H1 (cell line): Measurements from ENCODE around the gene DBF4B. TPM values are rescaled to one million over a fixed set of nuclear protein-coding genes. Genes with fewer than 3 reads are reported as not detected.
"Not testable (repeated sequence)": the region's sequence is repeated elsewhere in the genome, so short reads cannot be mapped to it uniquely, and the experiment has no call there.

Experiments
- CTCF ChIA-PET: fragments of 300-600 bp; sonication (Branson Sonifier 250); formaldehyde crosslinking; loops from one replicate; lab custom pipeline; 2021; ENCODE audit not compliant: partially characterized antibody; lab: Charles Lee
- POLR2A ChIA-PET: fragments of 300-600 bp; sonication (Branson Sonifier 250); formaldehyde crosslinking; loops from one replicate; lab custom pipeline; 2021; ENCODE audit warnings: inconsistent platforms; ENCODE audit not compliant: partially characterized antibody; lab: Charles Lee
- DNase-seq, 2 experiments: peaks; one replicate each; pipeline versions ENCODE4 v3.0.0 to v3.0.0-alpha.2; 2010 to 2022; ENCODE audit warnings: low spot score in 2 of 2, low read depth in 1 of 2, mixed read lengths in 1 of 2
- FAIRE-seq: peaks from 2 replicates; lab custom pipeline; 2011; peaks lifted over from hg19 to GRCh38; lab: Jason Lieb, UNC
- H2AFZ ChIP-seq: 2 replicates; pipeline ENCODE4 v1.8.1; 2012; ENCODE audit warnings: low read length, inconsistent platforms
- H2AK5ac ChIP-seq: 2 replicates; pipeline ENCODE4 v1.6.1; 2013; ENCODE audit warnings: low read depth, low read length
- H2BK120ac ChIP-seq: replicated peaks from 2 replicates; pipeline ENCODE3; 2013; ENCODE audit warnings: low read depth, low read length, inconsistent platforms
- H2BK12ac ChIP-seq: 2 replicates; pipeline ENCODE4 v1.6.1; 2013; ENCODE audit warnings: low read depth, low read length
- H2BK15ac ChIP-seq: 2 replicates; pipeline ENCODE4 v1.6.1; 2013; ENCODE audit warnings: low read length
- H2BK20ac ChIP-seq: 2 replicates; pipeline ENCODE4 v1.6.1; 2013; ENCODE audit warnings: low read length
- H2BK5ac ChIP-seq: 2 replicates; pipeline ENCODE4 v1.6.1; 2013; ENCODE audit warnings: low read depth, low read length
- H3K14ac ChIP-seq: 2 replicates; pipeline ENCODE4 v1.6.1; 2013; ENCODE audit warnings: inconsistent platforms; ENCODE audit not compliant: insufficient read length
- H3K18ac ChIP-seq: 2 replicates; pipeline ENCODE4 v1.6.1; 2013; ENCODE audit warnings: low read length; ENCODE audit errors: extremely low read depth
- H3K23ac ChIP-seq: 2 replicates; pipeline ENCODE4 v1.6.1; 2013; ENCODE audit warnings: inconsistent platforms; ENCODE audit not compliant: insufficient read length
- H3K23me2 ChIP-seq: 2 replicates; pipeline ENCODE4 v1.6.1; 2013; ENCODE audit warnings: low read depth, low read length
- H3K27ac ChIP-seq: 2 replicates; pipeline ENCODE4 v1.6.1; 2011; ENCODE audit warnings: low read depth, low read length, inconsistent platforms
- H3K27me3 ChIP-seq, 4 experiments: replicated peaks in 1 of 4; 1 replicate in 1 of 4; 2 replicates in 3 of 4; pipeline versions ENCODE4 v1.6.1 to v1.8.1; 2011 to 2013; ENCODE audit warnings: low read length in 3 of 4, mild to moderate bottlenecking in 3 of 4, inconsistent platforms in 2 of 4, mixed read lengths in 2 of 4, moderate library complexity in 1 of 4; ENCODE audit not compliant: control insufficient read depth in 3 of 4, insufficient read depth in 3 of 4; ENCODE audit errors: extremely low read depth in 1 of 4
- H3K36me3 ChIP-seq, 4 experiments: 2 replicates each; pipeline versions ENCODE4 v1.6.1 to v1.8.1; 2011 to 2013; ENCODE audit warnings: mild to moderate bottlenecking in 4 of 4, low read length in 3 of 4, moderate library complexity in 2 of 4, control low read depth in 1 of 4, inconsistent platforms in 1 of 4; ENCODE audit not compliant: insufficient read depth in 4 of 4, control insufficient read depth in 2 of 4
- H3K4ac ChIP-seq: replicated peaks from 2 replicates; pipeline ENCODE3; 2013; ENCODE audit warnings: low read length, low read depth, mixed read lengths, inconsistent platforms; ENCODE audit not compliant: insufficient read length
- H3K4me1 ChIP-seq, 4 experiments: replicated peaks in 1 of 4; 1 replicate in 1 of 4; 2 replicates in 3 of 4; pipeline versions ENCODE4 v1.6.1 to v1.8.1; 2011 to 2013; ENCODE audit warnings: low read length in 3 of 4, inconsistent platforms in 2 of 4, mixed read lengths in 1 of 4; ENCODE audit not compliant: insufficient read depth in 4 of 4, control insufficient read depth in 3 of 4
- H3K4me2 ChIP-seq, 2 experiments: 2 replicates each; pipeline versions ENCODE4 v1.6.1 to v1.8.1; 2011 to 2013; ENCODE audit warnings: low read depth in 2 of 2, low read length in 2 of 2, control low read depth in 1 of 2, inconsistent platforms in 1 of 2, mild to moderate bottlenecking in 1 of 2; ENCODE audit not compliant: insufficient read depth in 1 of 2
- H3K4me3 ChIP-seq, 4 experiments: fragments of 200-600, 300-600 bp in 1 of 4; sonication (generic), shearing (Covaris generic), sonication (Bioruptor Twin) in 1 of 4; 2 replicates each; pipeline versions ENCODE4 v1.5.1 to v1.8.1; 2011 to 2016; ENCODE audit warnings: low read length in 4 of 4, low read depth in 3 of 4, control low read depth in 2 of 4, inconsistent platforms in 2 of 4, mild to moderate bottlenecking in 2 of 4, mixed read lengths in 1 of 4, moderate library complexity in 1 of 4; ENCODE audit not compliant: insufficient read depth in 2 of 4; ENCODE audit errors: extremely low read depth in 1 of 4
- H3K56ac ChIP-seq: replicated peaks from 2 replicates; pipeline ENCODE3; 2013; ENCODE audit warnings: low read depth, mild to moderate bottlenecking, mixed read lengths, low read length, inconsistent platforms; ENCODE audit not compliant: insufficient read length
- H3K79me1 ChIP-seq: 2 replicates; pipeline ENCODE4 v1.6.1; 2013; ENCODE audit warnings: low read depth, low read length, control low read depth
- H3K79me2 ChIP-seq, 2 experiments: 2 replicates each; pipeline versions ENCODE4 v1.6.1 to v1.8.1; 2012 to 2013; ENCODE audit warnings: low read length in 2 of 2, mild to moderate bottlenecking in 2 of 2, inconsistent platforms in 1 of 2; ENCODE audit not compliant: insufficient read depth in 2 of 2, control insufficient read depth in 1 of 2
- H3K9ac ChIP-seq, 4 experiments: replicated peaks in 1 of 4; 1 replicate in 1 of 4; 2 replicates in 3 of 4; pipeline versions ENCODE4 v1.6.1 to v1.8.1; 2011 to 2013; ENCODE audit warnings: low read depth in 3 of 4, low read length in 3 of 4, control low read depth in 2 of 4, mild to moderate bottlenecking in 2 of 4, moderate library complexity in 2 of 4, inconsistent platforms in 1 of 4; ENCODE audit errors: extremely low read depth in 1 of 4
- H3K9me3 ChIP-seq, 2 experiments: 2 replicates each; pipeline versions ENCODE4 v1.6.1 to v1.8.1; 2012 to 2013; ENCODE audit warnings: mild to moderate bottlenecking in 2 of 2, moderate library complexity in 2 of 2, control low read depth in 1 of 2, inconsistent platforms in 1 of 2, low read depth in 1 of 2, low read length in 1 of 2, mixed read lengths in 1 of 2; ENCODE audit not compliant: insufficient read depth in 2 of 2
- H4K20me1 ChIP-seq, 2 experiments: replicated peaks in 1 of 2; 2 replicates each; pipeline versions ENCODE3 to v1.8.1; 2011 to 2013; ENCODE audit warnings: inconsistent platforms in 2 of 2, low read length in 2 of 2, mild to moderate bottlenecking in 1 of 2; ENCODE audit not compliant: insufficient read depth in 2 of 2, control insufficient read depth in 1 of 2
- H4K5ac ChIP-seq: 2 replicates; pipeline ENCODE4 v1.6.1; 2013; ENCODE audit warnings: low read length, low read depth, mixed read lengths, inconsistent platforms; ENCODE audit not compliant: insufficient read length
- H4K8ac ChIP-seq: 2 replicates; pipeline ENCODE4 v1.8.0; 2013; ENCODE audit warnings: mild to moderate bottlenecking, moderate library complexity, low read length, inconsistent platforms; ENCODE audit not compliant: insufficient read depth; ENCODE audit errors: extremely low read depth
- H4K91ac ChIP-seq: replicated peaks from 2 replicates; pipeline ENCODE3; 2013; ENCODE audit warnings: low read length, mixed read lengths, inconsistent platforms; ENCODE audit not compliant: insufficient read length
- CBX5 ChIP-seq: fragments of 300-800, 300-1000 bp; sonication (generic); IDR thresholded peaks from 2 replicates; pipeline ENCODE4 v1.7.1; 2016; ENCODE audit warnings: antibody characterized with exemption, low read length, low read depth
- EGR1 ChIP-seq: IDR thresholded peaks from 2 replicates; pipeline ENCODE4 v1.6.1; 2011; ENCODE audit warnings: low read depth, low read length, borderline replicate concordance
- EP300 ChIP-seq, 2 experiments: IDR thresholded peaks; 1 replicate in 1 of 2; 2 replicates in 1 of 2; pipeline ENCODE4 v1.6.1; 2011 to 2012; ENCODE audit warnings: low read depth in 2 of 2, low read length in 2 of 2, mild to moderate bottlenecking in 2 of 2, borderline replicate concordance in 1 of 2, inconsistent platforms in 1 of 2, moderate library complexity in 1 of 2
- SIRT6 ChIP-seq: IDR thresholded peaks from one replicate; pipeline ENCODE4 v1.7.1; 2012; ENCODE audit warnings: low read length, inconsistent platforms
- TAF1 ChIP-seq: IDR thresholded peaks from 2 replicates; pipeline ENCODE4 v1.6.1; 2011; ENCODE audit warnings: mild to moderate bottlenecking, low read depth, low read length
- WGBS, 2 experiments: shearing (Covaris generic) in 1 of 2; methylation state at CpG; one replicate each; pipeline versions ENCODE4 v1.1.6 to v1.1.7; 2013 to 2015; ENCODE audit warnings: low lambda C conversion rate in 2 of 2, mixed read lengths in 2 of 2, inconsistent platforms in 1 of 2, low coverage in 1 of 2, missing lambda C conversion rate in 1 of 2; ENCODE audit not compliant: insufficient replicate concordance in 2 of 2, insufficient coverage in 1 of 2, insufficient read length in 1 of 2; ENCODE audit errors: extremely low coverage in 1 of 2, missing lambda C conversion rate in 1 of 2; 5-methylcytosine and 5-hydroxymethylcytosine counted together
- polyA plus RNA-seq, 7 experiments: library from polyadenylated mRNA; depleted of rRNA in 3 of 7; stranded (reverse) in 5 of 7; unstranded in 2 of 7; fragments of >200 nt in 5 of 7; fragments of 200-250 nt in 2 of 7; gene quantifications; 1 replicate in 5 of 7; 2 replicates in 1 of 7; 4 replicates in 1 of 7; pipeline versions ENCODE4 v1.2.1 to v1.2.3, GENCODE V29; 2011 to 2013; ENCODE audit warnings: missing spikeins in 2 of 7, mixed read lengths in 2 of 7
- total RNA-seq: library from RNA; stranded (reverse); fragmentation: NEBNext Ultra II Directional; extraction: Animal tissue kit (Norgen Biotek cat#: 25700); gene quantifications from 2 replicates; pipeline ENCODE4 v1.2.1, GENCODE V29; 2021
- TF ChIP-seq, protein P1 (sequence below): IDR thresholded peaks from 2 replicates; pipeline ENCODE4 v1.6.1; 2012; ENCODE audit warnings: low read length, inconsistent platforms

The DBF4B gene
- total and polyA plus RNA-seq, 2 of the 8 experiments (the other 6 are each of a cell fraction or from before 2014, with no cell fraction given), result 20.2 to 26.9 TPM

DNA sequence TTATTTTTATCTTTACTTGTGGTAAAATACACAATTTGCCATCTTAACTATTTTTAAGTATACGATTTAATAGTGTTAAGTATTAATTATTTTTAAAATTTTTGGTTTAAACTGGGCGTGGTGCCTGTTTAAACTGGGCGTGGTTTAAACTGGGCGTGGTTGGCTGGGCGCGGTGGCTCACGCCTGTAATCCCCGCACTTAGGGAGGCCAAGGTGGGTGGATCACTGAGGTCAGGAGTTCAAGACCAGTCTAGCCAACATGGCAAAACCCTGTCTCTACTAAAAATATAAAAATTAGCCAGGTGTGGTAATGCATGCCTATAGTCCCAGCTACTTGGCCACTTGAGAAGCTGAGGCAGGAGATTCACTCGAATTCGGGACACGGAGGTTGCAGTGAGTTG lies 14.9 kb upstream of the DBF4B start (continued):
- TF ChIP-seq TAF1, result no peak
- TF ChIP-seq CBX5, result no peak
- TF ChIP-seq EGR1, result no peak
- no peak for TF ChIP-seq EP300 (IDR thresholded peaks at IDR 0.05; ENCODE audit: borderline replicate concordance in 1 of 2, low read depth in 2 of 2, low read length in 2 of 2)
- TF ChIP-seq, protein P1, sequence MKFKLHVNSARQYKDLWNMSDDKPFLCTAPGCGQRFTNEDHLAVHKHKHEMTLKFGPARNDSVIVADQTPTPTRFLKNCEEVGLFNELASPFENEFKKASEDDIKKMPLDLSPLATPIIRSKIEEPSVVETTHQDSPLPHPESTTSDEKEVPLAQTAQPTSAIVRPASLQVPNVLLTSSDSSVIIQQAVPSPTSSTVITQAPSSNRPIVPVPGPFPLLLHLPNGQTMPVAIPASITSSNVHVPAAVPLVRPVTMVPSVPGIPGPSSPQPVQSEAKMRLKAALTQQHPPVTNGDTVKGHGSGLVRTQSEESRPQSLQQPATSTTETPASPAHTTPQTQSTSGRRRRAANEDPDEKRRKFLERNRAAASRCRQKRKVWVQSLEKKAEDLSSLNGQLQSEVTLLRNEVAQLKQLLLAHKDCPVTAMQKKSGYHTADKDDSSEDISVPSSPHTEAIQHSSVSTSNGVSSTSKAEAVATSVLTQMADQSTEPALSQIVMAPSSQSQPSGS, result no peak
- TF ChIP-seq SIRT6, result no peak

DNA sequence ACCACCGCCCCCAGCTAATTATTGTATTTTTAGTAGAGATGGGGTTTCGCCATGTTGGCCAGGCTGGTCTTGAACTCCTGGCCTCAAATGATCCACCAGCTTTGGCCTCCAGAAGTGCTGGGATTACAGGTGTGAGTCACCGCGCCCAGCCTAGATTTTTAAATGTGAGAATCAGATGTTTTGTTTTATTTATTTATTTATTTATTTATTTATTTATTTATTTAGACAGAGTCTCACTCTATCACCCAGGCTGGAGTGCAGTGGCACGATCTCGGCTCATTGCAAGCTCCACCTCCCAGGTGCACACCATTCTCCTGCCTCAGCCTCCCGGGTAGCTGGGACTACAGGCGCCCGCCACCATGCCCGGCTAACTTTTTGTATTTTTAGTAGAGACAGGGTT lies 8.2 kb upstream of the DBF4B start:
- H3K14ac ChIP-seq, H3K4me2 ChIP-seq, H3K79me2 ChIP-seq, H3K18ac ChIP-seq, H3K4me3 ChIP-seq, H3K23ac ChIP-seq, H4K5ac ChIP-seq, H3K9me3 ChIP-seq, H3K56ac ChIP-seq, H2AFZ ChIP-seq, H3K4ac ChIP-seq, H3K36me3 ChIP-seq, H3K27me3 ChIP-seq, H4K8ac ChIP-seq, H2BK20ac ChIP-seq, H3K79me1 ChIP-seq, H3K23me2 ChIP-seq, DNase-seq, H2BK5ac ChIP-seq, H2AK5ac ChIP-seq, H3K9ac ChIP-seq, H2BK120ac ChIP-seq, FAIRE-seq, H3K27ac ChIP-seq, H4K91ac ChIP-seq, H4K20me1 ChIP-seq, H3K4me1 ChIP-seq, H2BK12ac ChIP-seq, H2BK15ac ChIP-seq: not testable (repeated sequence)
- 88% methylated on average over 10 of the region's 10 CpGs; no CpG with 5 or more reads in 1 of the 2 experiments for WGBS, 2 experiments
- POLR2A ChIA-PET, result interaction anchor here (1.1 to 1.5 kb wide), 4 partner anchors 8 to 18 kb away, joined by 3 to 4 read pairs (median 3); partner anchors contain the start of genes CCDC43 and DBF4B
- CTCF ChIA-PET, result interaction anchor here (1.8 to 4.0 kb wide), 2 partner anchors 9 to 177 kb away, joined by 6 to 18 read pairs; no protein-coding TSS in a partner anchor
